Muscle layer of colon (tissue), 2 donors: ENCODE data around the gene MAG.
"Not testable (repeated sequence)": the region's sequence is repeated elsewhere in the genome, so short reads cannot be mapped to it uniquely, and the experiment has no call there.

ENCODE experiments used
- H3K27ac ChIP-seq: one replicate; pipeline ENCODE4 v1.7.0; 2013; ENCODE audit warnings: low read depth, mild to moderate bottlenecking, low read length, moderate library complexity
- H3K27me3 ChIP-seq, 2 donors: one replicate each; pipeline ENCODE4 v1.7.0; 2013; ENCODE audit warnings: low read length in 2 of 2, mild to moderate bottlenecking in 2 of 2; ENCODE audit not compliant: insufficient read depth in 2 of 2, control insufficient read depth in 1 of 2
- H3K36me3 ChIP-seq: one replicate; pipeline ENCODE4 v1.7.0; 2013; ENCODE audit warnings: mild to moderate bottlenecking, low read length; ENCODE audit not compliant: insufficient read depth
- H3K4me1 ChIP-seq: one replicate; pipeline ENCODE4 v1.7.0; 2013; ENCODE audit warnings: mild to moderate bottlenecking, low read length; ENCODE audit not compliant: insufficient read depth
- H3K4me3 ChIP-seq, 2 donors: one replicate each; pipeline ENCODE4 v1.7.0; 2013; ENCODE audit warnings: low read length in 2 of 2, low read depth in 1 of 2, mild to moderate bottlenecking in 1 of 2, moderate library complexity in 1 of 2
- H3K9ac ChIP-seq: one replicate; pipeline ENCODE4 v1.7.0; 2013; ENCODE audit warnings: low read length
- H3K9me3 ChIP-seq: one replicate; pipeline ENCODE4 v1.7.0; 2013; ENCODE audit warnings: mild to moderate bottlenecking, low read length
- donor health status: abdominal sarcoma.
- donor health status: Adenocarcinoma of cecum.

MAG gene

DNA sequence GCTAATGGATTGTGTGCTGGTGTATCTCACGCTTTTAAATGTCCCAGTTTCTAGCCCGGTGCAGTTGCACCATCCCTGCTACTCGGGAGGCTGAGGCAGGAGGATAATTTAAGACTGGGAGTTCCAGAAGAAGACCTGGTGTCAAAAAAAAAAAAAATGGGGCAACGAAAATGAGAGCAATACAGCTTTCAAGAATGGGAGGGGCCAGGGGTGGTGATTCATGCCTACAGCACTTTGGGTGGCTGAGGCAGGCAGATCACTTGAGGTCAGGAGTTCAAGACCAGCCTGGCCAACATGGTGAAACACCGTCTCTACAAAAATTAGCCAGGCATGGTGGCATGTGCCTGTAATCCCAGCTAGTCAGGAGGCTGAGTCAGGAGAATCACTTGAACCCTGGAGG lies 5.9 kb upstream of the MAG start:
- not testable (repeated sequence) for H3K36me3 ChIP-seq, H3K27ac ChIP-seq, H3K4me1 ChIP-seq, H3K9ac ChIP-seq, H3K9me3 ChIP-seq, H3K4me3 ChIP-seq
- peaks cover 0 to 21% of the 10 kb centered on the region in 2 donors for H3K27me3 ChIP-seq

DNA sequence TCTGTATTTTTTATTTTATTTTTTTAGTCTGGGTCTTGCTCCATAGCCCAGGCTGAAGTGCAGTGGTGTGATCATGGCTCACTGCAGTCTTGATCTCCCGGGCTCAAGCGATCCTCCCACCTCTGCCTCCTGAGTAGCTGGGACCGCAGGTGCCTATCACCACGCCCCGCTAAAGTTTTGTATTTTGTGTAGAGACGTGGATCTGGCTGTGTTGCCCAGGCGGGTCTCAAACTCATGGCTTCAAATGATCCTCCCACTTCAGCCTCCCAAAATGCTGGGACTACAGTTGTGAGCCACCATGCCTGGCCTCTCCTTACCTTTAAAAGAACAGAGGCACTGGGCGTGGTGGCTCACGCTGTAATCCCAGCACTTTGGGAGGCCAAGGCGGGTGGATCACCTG lies 4.2 kb upstream of the MAG start:
- H3K4me1 ChIP-seq, result no peaks in the 10 kb centered on the region
- H3K27ac ChIP-seq, result no peak overlapping the region
- H3K36me3 ChIP-seq, result no peaks in the 10 kb centered on the region
- H3K27me3 ChIP-seq, result peaks cover 0 to 16% of the 10 kb centered on the region in 2 donors
- H3K9me3 ChIP-seq, result no peaks in the 10 kb centered on the region
- no peak overlapping the region for H3K9ac ChIP-seq
- H3K4me3 ChIP-seq, result no peak overlapping the region

DNA sequence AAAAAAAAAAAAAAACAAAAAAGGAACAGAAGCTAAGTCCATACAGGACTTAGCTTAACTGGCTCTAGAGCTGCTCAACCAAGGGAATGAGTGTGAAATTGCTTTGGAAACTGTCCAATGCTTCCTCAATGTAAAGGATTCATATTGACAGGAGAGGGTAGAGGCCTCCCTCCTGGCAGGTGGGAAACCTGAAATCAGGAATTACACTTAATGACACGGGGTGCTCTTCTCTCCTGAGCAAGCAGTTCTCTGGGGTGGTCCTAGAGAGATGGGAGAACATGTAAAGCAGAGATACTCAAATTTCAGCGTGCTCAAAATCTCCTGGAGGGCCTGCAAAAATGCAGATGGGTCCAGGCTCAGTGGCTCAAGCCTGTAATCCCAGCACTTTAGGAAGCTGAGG lies 3.6 kb upstream of the MAG start:
- Histone ChIP-seq H3K9ac (no peak overlapping the region), H3K27me3 (peaks cover 0 to 19% of the 10 kb centered on the region in 2 donors), H3K4me1 (no peaks in the 10 kb centered on the region), H3K36me3 (no peaks in the 10 kb centered on the region), H3K4me3 (no peak overlapping the region), H3K9me3 (no peaks in the 10 kb centered on the region), H3K27ac (no peak overlapping the region)

DNA sequence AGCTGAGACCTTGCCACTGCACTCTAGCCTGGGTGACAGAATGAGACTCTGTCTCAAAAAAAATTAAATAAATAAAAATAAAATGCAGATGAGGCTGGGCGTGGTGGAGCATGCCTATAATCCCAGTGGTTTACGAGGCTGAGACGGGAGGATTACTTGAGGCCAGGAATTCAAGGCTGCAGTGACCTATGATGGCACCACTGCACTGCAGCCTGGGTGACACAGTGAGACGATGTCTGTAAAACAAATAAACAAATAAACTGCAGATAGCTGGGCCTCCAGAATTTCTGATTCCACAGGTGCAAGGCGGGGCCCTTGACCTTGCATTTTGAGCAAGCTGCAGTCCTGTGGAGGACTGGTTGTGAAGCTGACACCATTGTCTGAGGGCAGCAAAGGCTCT lies 3.1 kb upstream of the MAG start:
- no peak overlapping the region for H3K9ac ChIP-seq
- H3K4me1 ChIP-seq, result no peaks in the 10 kb centered on the region
- H3K27me3 ChIP-seq, result peaks cover 0 to 19% of the 10 kb centered on the region in 2 donors
- no peaks in the 10 kb centered on the region for H3K36me3 ChIP-seq
- no peak overlapping the region for H3K27ac ChIP-seq
- no peak overlapping the region for H3K4me3 ChIP-seq
- no peaks in the 10 kb centered on the region for H3K9me3 ChIP-seq

DNA sequence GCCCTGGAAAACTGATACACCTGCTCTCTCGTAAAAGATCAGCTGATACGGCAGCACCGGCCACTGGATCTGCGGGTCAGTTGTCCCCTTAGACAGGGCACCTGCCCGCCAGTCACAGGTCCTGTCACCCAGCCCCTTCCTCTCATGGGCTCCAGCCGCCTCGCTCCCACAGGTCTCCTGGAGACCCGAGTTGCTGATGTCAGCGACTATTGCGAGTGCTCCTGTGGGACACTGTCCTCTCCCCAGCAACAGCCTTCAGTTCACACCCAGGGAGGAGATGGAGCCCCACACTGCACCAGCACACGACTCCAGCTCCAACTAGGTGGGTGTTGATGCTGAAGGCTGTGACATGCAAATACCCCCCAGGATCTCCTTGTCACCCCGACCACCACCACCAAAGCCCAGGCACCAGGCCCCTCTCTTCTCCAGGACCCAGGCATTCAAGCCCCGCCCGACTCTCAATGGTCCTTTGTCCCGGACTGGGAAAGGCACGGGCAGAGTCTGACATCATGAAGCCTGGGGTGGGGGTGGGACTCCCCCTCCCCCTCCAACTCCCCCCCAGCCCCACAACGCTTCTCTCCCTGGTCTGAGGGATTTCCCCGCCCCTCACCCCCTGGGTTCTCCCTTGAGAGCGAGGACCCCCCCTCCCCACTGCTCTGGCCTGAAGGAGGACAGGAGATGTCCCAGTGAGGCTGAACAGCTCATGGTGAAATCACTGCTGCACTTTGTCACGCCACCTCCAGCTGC lies 1.4 kb upstream of the MAG start:
- H3K9ac ChIP-seq, result no peak overlapping the region
- no peak overlapping the region for H3K27ac ChIP-seq
- H3K4me1 ChIP-seq, result no peaks in the 10 kb centered on the region
- no peaks in the 10 kb centered on the region for H3K9me3 ChIP-seq
- no peak overlapping the region for H3K4me3 ChIP-seq
- H3K27me3 ChIP-seq, result peaks cover 0 to 19% of the 10 kb centered on the region in 2 donors
- no peaks in the 10 kb centered on the region for H3K36me3 ChIP-seq

DNA sequence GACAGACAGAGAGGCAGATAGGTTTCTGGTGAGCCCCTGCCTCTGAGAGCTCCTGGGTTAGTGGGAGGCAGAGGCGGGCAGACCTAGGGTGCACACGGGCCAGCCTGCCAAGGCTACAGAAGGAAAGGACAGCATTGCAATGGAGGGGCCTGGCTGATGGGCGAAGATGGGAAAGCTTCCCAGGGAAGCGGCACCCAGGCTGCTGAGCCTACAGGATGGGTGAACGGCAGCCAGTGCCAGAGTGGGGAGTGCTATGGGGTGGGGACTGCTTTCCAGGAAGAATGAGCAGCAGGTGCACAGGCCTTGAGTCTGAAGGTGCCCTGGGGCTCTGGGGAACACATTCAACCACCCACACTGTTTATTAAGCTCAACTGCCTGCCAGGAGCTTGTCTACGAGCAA lies 702 bp upstream of the MAG start:
- Histone ChIP-seq H3K27ac (no peak overlapping the region), H3K4me1 (no peaks in the 10 kb centered on the region), H3K4me3 (no peak overlapping the region), H3K9ac (no peak overlapping the region), H3K27me3 (peaks cover 0 to 26% of the 10 kb centered on the region in 2 donors), H3K9me3 (no peaks in the 10 kb centered on the region), H3K36me3 (no peaks in the 10 kb centered on the region)

DNA sequence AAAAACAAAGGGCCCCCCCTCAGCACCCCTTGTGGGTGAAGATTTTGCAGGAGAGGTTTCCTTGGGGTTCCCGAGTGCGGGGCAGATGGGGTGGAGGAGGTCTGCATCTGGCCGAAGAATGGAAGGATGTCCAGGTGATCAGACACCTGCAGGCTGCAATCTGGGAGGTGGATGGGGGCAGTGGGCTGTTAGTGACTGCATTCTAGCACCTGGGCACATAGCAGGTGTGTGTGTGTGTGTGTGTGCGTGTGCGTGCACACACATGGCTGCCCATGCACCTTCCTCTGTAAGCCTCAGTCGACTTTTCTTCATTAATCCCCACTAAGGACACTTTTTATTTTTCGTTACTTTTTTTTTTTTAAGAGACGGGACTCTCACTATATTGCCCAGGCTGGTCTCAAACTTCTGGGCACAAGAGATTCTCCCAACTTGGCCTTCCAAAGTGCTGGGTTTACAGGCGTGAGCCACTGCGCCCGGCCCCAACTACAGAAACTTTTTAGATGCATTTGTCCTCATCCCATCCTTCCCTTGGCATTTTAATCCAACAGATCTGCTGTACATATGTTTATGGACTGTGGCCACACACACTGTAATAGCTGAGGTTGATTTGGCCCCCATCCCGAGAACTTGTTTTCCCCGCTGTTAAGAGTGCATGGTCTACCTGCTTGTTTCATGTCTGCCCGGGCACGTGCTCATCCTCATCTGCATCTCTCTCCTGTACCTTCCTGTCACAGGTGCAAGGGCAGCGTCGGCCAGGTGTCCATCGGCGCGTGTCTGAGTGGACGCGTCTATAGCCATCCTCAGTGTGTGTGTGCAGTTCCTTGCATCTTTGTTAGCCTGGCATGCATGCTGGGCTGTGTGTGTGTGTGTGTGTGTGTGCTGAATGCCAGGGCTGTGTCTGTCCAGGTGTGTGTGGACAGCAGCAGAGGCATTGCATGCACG lies 731 bp downstream of the MAG start:
- H3K9ac ChIP-seq, result no peak overlapping the region
- no peaks in the 10 kb centered on the region for H3K4me1 ChIP-seq
- no peaks in the 10 kb centered on the region for H3K36me3 ChIP-seq
- no peaks in the 10 kb centered on the region for H3K9me3 ChIP-seq
- no peak overlapping the region for H3K4me3 ChIP-seq
- H3K27me3 ChIP-seq, result peaks cover 4 to 29% of the 10 kb centered on the region in 2 donors
- no peak overlapping the region for H3K27ac ChIP-seq

DNA sequence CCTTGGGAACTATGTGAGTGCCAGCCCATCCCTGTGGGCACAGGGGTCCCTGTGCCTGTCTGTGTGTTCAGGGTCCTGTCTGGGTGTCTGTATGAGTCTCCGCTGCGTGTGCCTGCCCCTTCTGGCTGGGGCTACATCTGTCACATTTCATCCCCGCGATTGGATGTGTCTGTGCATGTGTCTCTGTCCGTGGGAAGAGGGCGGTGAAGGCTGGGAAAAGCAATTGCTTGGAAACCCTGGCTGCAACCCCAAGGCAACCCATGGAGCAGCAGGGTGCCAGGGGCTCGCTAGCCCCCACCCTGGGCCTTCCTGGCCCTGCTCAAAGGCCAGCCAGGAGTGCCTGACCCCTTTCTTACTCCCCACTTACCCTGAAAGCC lies 1.4 kb downstream of the MAG start:
- H3K9me3 ChIP-seq, result no peaks in the 10 kb centered on the region
- no peak overlapping the region for H3K27ac ChIP-seq
- no peak overlapping the region for H3K9ac ChIP-seq
- H3K4me3 ChIP-seq, result no peak overlapping the region
- peaks cover 10 to 29% of the 10 kb centered on the region in 2 donors for H3K27me3 ChIP-seq
- no peaks in the 10 kb centered on the region for H3K4me1 ChIP-seq
- no peaks in the 10 kb centered on the region for H3K36me3 ChIP-seq

DNA sequence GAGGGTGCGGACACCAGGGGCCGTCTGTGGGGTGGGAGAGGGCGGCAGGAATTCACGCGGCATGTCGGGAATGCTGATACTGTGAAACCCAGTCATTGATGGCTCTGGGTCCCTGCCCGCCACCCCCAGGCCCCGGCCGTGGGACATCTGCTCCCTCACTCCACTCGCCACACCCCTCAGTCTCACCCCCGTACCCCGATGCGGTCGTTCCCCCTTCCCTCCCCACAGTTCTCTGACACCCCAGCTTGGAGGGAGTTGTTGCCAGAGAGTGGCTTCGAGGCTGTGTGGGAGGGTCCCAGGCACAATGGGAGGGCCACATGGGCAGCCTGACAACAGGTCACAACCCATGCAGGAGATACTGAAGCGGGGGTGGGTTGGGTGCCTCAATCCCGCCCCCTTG lies 1.8 kb downstream of the MAG start:
- Histone ChIP-seq H3K9ac (no peak overlapping the region), H3K27me3 (peaks cover 13 to 29% of the 10 kb centered on the region in 2 donors), H3K4me1 (no peaks in the 10 kb centered on the region), H3K9me3 (no peaks in the 10 kb centered on the region), H3K27ac (no peak overlapping the region), H3K36me3 (no peaks in the 10 kb centered on the region), H3K4me3 (no peak overlapping the region)

DNA sequence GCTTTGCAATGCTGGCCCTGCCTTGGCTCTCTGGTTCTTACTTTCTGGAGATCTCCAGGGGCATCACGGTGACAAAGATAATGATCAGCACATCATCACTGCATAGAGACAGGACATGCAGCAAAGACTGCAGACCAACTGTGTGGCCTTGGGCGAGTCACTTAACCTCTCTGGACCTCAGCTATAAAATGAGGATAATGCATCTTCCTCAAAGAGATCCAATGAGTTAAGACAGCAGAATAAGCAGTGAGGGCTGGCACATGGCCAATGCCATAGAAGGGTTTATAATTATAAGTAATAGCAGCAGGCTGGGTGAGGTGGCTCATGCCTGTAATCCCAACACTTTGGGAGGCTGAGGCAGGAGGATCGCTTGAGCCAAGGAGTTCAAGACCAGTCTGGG lies 2.4 kb downstream of the MAG start:
- H3K9ac ChIP-seq, result no peak overlapping the region

DNA sequence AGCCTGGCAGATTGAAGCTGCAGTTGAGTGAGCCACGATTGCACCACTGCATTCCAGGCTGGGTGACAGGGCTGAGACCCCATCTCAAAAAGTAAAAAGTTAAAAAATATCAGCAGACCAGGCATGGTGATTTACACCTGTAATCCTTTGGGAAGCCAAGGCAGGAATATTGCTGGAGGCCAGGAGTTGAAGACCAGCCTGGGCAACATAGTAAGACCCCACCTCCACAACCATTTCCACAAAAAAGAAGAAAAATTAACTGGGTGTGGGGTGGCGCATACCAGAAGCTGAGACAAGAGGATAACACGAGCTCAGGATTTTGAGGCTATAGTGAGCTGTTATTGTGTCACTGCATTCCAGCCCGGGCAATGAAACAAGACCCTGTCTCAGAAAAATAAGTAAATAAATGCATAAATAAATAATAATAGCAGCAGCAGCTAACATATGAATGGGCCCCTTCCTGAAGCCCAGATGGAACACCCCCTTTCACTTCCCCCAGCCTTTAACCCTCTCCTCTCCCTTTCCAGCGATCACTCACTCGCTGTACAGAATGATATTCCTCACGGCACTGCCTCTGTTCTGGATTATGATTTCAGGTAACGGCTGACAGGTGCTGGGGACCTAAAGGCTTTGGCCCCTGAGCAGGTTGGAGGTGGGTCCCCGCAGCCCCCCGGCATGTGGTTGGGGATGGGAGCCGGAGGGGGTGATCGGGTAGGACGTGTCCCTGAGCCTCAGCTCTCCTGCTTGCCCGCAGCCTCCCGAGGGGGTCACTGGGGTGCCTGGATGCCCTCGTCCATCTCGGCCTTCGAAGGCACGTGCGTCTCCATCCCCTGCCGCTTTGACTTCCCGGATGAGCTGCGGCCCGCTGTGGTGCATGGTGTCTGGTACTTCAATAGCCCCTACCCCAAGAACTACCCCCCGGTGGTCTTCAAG lies 3.2 kb downstream of the MAG start:
- Histone ChIP-seq H3K9me3 (no peaks in the 10 kb centered on the region), H3K27ac (no peak overlapping the region), H3K36me3 (no peaks in the 10 kb centered on the region), H3K9ac (no peak overlapping the region), H3K4me3 (no peak overlapping the region), H3K27me3 (peaks cover 13 to 34% of the 10 kb centered on the region in 2 donors), H3K4me1 (no peaks in the 10 kb centered on the region)

More for the DNA sequence above, 2.4 kb downstream of the MAG start:
- H3K36me3 ChIP-seq, result no peaks in the 10 kb centered on the region
- H3K4me3 ChIP-seq, result no peak overlapping the region
- peaks cover 13 to 33% of the 10 kb centered on the region in 2 donors for H3K27me3 ChIP-seq
- no peaks in the 10 kb centered on the region for H3K9me3 ChIP-seq
- no peak overlapping the region for H3K27ac ChIP-seq
- H3K4me1 ChIP-seq, result no peaks in the 10 kb centered on the region
